OCI-LY3 (cell line): ENCODE data around the gene MXI1.

Experiments used
- CTCF ChIP-seq: fragments of 200-600, 300-600 bp; sonication (generic); IDR thresholded peaks from 2 replicates; pipeline ENCODE4 v1.5.1; 2014; ENCODE audit warnings: antibody characterized with exemption, low read length, low read depth
- EZH2phosphoT487 ChIP-seq: fragments of 200-600 bp; shearing (Covaris generic); IDR thresholded peaks from 2 replicates; pipeline ENCODE4 v1.6.1; 2018; ENCODE audit warnings: antibody characterized with exemption, mixed run types, low read depth

DNA sequence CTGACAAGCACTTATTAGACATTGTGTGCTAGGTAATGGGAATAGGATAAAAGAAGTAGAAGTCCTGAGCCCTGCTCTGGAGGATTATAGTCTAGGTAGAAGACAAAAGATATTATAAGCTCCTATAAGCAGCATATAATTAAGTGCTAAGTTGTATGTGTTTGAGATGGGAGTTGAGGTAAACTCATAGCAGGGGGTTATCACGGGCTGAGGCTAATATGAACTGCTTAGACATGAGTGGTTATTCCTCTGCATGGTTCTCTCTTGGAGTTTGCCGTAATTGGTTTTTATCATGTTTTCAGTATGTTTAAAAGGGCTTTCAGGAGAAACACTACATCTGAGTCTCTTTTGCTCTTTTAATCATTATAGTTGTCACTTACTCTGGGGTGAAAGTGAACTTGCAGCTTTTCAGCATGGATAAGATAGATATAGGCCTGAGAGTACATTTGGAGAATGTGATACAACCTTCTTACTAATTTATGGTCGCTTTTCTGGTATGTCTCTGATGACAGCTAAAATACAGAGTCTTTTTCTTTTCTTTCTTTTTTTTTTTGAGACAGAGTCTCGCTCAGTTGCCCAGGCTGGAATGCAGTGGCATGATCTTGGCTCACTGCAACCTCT, 58.3 kb downstream of the MXI1 start:
- TF ChIP-seq CTCF (no peak), EZH2phosphoT487 (no peak)
